ENCODE measurements around the gene KL.

Gene KL

DNA sequence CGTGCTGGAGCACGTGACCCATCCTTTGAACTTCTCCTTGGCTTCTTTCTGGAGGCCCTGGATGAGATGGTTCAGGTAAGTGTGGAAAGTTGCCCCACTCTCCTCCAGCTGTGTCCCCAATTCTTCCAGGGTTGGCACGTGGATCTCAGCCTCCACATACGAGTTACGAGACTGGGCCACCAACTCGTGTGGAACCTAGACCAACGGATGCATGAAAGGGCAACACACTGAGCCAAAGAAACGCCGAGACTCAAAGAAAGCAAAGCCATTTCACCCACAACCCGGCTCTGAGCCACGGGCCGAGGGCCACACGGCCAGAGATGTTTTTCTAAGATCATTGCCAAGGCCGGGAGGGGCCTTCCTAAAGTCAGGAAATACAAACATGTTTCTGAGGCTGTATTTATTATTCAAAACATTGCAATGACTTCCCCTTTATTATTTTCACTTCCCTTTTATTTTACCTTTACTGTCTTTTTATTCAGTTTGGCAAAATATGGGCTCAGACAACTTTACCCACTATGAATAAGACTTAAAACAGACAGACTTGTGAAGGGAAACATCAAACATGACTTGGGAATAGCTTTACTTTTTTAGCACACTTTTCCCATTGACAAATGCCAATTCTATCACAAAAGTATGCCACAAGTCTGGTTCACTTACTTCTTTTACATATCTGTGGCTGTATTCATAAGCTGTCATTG lies 94.6 kb downstream of the KL start:
- H3K27me3 ChIP-seq = no peaks in the 10 kb centered on the region
- no peaks in the 10 kb centered on the region for H3K4me1 ChIP-seq (ENCODE audit: control insufficient read depth in 1 of 2, insufficient read depth in 1 of 2, low read depth in 1 of 2, low read length in 1 of 2)
- TF ChIP-seq, protein P1, sequence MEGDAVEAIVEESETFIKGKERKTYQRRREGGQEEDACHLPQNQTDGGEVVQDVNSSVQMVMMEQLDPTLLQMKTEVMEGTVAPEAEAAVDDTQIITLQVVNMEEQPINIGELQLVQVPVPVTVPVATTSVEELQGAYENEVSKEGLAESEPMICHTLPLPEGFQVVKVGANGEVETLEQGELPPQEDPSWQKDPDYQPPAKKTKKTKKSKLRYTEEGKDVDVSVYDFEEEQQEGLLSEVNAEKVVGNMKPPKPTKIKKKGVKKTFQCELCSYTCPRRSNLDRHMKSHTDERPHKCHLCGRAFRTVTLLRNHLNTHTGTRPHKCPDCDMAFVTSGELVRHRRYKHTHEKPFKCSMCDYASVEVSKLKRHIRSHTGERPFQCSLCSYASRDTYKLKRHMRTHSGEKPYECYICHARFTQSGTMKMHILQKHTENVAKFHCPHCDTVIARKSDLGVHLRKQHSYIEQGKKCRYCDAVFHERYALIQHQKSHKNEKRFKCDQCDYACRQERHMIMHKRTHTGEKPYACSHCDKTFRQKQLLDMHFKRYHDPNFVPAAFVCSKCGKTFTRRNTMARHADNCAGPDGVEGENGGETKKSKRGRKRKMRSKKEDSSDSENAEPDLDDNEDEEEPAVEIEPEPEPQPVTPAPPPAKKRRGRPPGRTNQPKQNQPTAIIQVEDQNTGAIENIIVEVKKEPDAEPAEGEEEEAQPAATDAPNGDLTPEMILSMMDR (IDR thresholded peaks at IDR 0.05) = no peak
- no peaks in the 10 kb centered on the region for H3K9me3 ChIP-seq
- H3K27ac ChIP-seq = no peak overlapping the region
- H3K36me3 ChIP-seq = no peaks in the 10 kb centered on the region
- no peak overlapping the region for H3K4me3 ChIP-seq (ENCODE audit: low read depth in 1 of 2, low read length in 1 of 2)

GRCh38 chr13:33111414-33112110 lies 95.3 kb downstream of the KL start:
- Histone ChIP-seq H3K36me3 (no peaks in the 10 kb centered on the region), H3K27me3 (no peaks in the 10 kb centered on the region), H3K4me1 (ENCODE audit: control insufficient read depth in 1 of 2, insufficient read depth in 1 of 2, low read depth in 1 of 2, low read length in 1 of 2) (no peaks in the 10 kb centered on the region), H3K9me3 (no peaks in the 10 kb centered on the region), H3K27ac (no peak overlapping the region), H3K4me3 (ENCODE audit: low read depth in 1 of 2, low read length in 1 of 2) (no peak overlapping the region)
- TF ChIP-seq, protein P1 (IDR thresholded peaks at IDR 0.05) = no peak

DNA sequence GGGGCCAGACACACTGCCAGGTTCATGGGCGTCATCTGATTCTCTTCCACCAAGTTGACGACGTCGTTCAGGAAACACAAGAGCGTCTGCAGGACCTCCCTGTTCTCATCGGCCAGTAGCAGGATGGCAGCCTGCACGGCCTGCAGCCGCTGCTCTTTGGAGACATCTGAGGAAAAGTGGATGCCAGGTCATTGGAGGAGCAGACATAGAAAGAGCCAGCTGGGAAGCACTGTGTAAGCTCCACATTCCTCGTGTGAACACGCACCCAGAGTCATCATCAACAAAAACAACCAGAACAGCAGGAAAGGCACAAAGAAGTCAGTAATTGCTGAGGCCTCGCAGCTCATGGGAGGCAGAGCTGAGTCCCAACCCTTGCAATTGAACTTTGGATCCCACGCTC lies 96.5 kb downstream of the KL start:
- no peaks in the 10 kb centered on the region for H3K36me3 ChIP-seq
- no peak overlapping the region for H3K4me3 ChIP-seq (ENCODE audit: low read depth in 1 of 2, low read length in 1 of 2)
- no peaks in the 10 kb centered on the region for H3K9me3 ChIP-seq
- no peak overlapping the region for H3K27ac ChIP-seq
- no peaks in the 10 kb centered on the region for H3K27me3 ChIP-seq
- TF ChIP-seq, protein P1 (IDR thresholded peaks at IDR 0.05) = no peak
- H3K4me1 ChIP-seq (ENCODE audit: control insufficient read depth in 1 of 2, insufficient read depth in 1 of 2, low read depth in 1 of 2, low read length in 1 of 2) = no peaks in the 10 kb centered on the region

DNA sequence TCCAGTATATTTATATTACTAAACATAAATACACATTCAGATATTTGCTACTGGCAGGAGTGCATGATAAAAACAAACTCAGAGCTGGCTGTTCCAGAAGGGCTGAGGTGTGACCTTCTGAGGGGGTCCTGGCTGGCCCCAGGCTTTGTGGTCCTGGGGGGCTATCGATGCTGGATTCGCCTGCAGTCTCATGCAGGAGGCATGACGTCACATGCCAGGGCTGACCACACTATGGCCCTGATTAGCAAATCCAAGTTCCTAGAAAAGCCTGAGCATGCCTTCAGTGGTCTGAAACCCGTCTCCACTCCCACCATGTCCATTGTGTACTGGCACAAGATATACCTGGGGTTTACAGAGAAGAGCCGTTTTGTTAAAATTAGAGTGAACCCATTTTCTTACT lies 97.9 kb downstream of the KL start:
- Histone ChIP-seq H3K27ac (no peak overlapping the region), H3K9me3 (no peaks in the 10 kb centered on the region), H3K4me1 (ENCODE audit: control insufficient read depth in 1 of 2, insufficient read depth in 1 of 2, low read depth in 1 of 2, low read length in 1 of 2) (no peaks in the 10 kb centered on the region), H3K27me3 (no peaks in the 10 kb centered on the region), H3K4me3 (ENCODE audit: low read depth in 1 of 2, low read length in 1 of 2) (no peak overlapping the region), H3K36me3 (no peaks in the 10 kb centered on the region)
- TF ChIP-seq, protein P1 (IDR thresholded peaks at IDR 0.05) = no peak

DNA sequence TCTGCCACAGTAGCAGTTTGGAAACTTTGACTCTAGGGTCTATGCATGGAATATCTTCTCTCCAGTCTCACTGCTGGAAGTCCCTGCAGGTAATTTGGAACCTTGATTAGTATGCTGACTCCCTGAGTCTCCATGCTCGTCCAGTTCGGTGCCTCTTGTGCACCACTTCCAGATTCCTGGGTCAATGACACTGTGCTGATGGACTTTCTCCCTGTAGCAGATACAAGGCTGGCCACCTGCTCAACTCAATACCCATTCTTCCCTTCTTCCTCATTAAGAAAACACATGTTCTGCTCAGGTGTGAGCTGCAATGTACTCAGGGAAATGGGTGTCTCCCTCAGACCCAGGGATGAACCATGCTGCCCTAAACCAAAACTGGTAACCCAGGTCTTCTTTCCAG lies 99.1 kb downstream of the KL start:
- Histone ChIP-seq H3K36me3 (no peaks in the 10 kb centered on the region), H3K4me1 (ENCODE audit: control insufficient read depth in 1 of 2, insufficient read depth in 1 of 2, low read depth in 1 of 2, low read length in 1 of 2) (no peaks in the 10 kb centered on the region), H3K4me3 (ENCODE audit: low read depth in 1 of 2, low read length in 1 of 2) (no peak overlapping the region), H3K27me3 (no peaks in the 10 kb centered on the region), H3K9me3 (no peaks in the 10 kb centered on the region), H3K27ac (no peak overlapping the region)
- TF ChIP-seq, protein P1 (IDR thresholded peaks at IDR 0.05) = no peak
